EH (cell line): ENCODE measurements around the gene MOB3A.
"Not testable (repeated sequence)": the region's sequence is repeated elsewhere in the genome, so short reads cannot be mapped to it uniquely, and the experiment has no call there.

ENCODE experiments used
- DNase-seq: peaks from one replicate; pipeline ENCODE4 v3.0.0-alpha.2; 2015; ENCODE audit warnings: low read depth

The MOB3A gene

DNA sequence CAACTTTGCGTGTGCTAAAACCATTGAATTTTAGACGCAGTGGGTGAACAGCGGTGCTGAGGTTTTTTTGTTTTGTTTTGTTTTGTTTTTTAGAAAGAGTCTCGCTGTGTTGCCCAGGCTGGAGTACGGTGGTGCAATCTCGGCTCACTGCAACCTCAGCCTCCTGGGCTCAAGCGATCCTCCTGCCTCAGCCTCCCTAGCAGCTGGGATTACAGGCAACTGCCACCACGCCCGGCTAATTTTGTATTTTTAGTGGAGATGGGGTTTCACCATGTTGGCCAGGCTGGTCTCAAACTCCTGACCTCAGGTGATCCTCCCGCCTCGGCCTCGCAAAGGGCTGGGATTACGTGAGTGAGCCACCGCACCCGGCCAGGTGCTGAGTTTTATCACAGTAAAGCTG, 61.9 kb downstream of the MOB3A start:
- DNase-seq: not testable (repeated sequence)

DNA sequence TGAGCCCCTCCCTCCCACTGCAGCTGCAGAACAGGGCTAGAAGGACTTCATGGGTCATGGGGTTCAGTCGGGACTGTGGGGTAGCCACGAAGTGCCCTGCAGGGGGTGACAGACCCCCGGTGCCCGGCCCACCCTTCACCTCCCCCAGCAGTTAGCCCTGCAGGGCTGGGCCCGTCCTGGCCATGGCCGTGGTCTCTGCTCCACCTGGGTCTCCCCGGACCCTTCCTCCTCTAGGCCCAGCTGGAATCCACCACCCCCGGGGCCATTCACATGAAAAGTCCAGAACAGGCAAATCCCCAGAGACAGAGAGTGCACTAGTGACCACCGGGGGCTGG, 62.3 kb downstream of the MOB3A start:
- DNase-seq: no peak

DNA sequence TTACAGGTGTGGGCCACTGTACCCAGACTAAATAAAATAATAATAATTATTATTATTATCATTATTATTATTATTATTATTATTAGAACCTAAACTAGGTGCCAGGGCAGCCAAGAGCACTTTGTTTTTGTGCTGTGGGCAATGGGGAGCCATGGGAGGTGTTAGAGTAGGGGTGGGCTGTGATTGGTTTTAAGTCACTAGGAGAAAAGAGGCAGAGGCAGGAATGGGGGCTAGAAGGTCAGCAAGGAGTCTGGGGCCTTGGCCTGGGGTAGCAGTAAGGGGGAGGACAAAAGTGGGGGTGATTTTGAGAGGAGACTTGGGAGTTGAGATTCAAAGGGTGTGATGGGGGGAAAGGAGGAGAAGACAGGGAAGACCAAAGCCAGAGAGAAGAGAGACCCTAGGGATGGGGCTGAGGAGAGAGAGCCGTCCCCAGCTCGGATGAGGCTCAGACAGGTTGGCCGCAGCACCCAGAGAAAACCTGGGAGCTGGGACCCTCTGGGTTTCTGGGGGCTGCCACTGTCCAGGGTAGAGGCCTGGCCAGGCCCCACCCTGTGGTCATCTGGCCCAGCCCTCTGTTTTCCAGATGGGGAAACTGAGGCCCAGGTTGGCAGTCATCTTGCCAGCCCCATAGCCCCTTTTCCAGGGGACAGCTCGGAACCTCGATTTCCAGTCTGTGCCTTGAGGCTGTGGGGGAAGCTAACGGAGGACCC, 62.9 kb downstream of the MOB3A start:
- DNase-seq: no peak

DNA sequence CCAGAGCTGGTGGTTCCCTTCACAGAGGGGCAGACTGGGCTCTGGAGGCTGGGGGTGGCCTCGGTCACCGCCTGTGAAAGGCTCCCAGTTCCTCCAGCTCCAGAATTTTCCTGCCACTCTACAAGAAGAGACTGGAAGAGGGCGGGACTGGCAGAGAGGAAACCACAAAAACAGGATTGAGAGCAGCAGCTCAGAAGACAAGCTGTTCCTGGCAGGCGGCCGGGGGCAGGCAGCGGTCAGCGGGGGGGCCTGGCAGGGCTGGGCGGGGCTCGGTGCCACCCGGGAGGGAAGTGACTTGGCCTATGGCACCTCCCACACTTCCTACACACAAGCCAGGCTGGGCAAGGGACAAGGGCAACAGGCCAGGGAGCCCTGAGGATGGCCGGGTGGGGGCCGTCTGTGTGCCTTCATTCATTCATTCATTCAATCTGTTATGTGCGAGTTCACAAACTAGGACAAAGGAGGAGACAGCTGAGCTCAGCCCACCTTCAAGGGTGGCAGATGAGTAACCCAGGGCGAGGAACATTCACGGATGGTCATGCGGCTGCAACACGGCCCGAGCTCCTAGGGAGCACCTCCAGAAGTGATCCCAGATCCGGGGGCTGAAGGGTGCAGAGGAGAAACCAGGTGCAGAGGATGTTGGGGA, 63.7 kb downstream of the MOB3A start:
- peak; percentile 93 for DNase-seq

DNA sequence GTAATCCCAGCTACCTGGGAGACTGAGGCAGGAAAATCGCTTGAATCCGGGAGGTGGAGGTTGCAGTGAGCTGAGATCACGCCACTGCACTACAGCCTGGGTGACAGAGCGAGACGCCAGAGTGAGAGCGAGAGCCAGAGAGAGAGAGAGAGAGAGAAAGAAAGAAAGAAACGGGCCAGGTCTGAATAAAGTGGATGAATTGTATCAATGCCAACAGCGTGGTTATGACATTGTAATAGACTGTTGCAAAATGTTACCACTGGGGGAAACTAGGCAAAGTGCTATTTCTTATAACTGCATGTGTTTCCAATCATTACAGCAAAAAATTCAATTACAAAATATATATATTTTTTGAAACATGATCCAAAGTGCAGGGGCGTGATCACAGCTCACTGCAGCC, 68.8 kb downstream of the MOB3A start:
- peak; percentile 66 for DNase-seq

DNA sequence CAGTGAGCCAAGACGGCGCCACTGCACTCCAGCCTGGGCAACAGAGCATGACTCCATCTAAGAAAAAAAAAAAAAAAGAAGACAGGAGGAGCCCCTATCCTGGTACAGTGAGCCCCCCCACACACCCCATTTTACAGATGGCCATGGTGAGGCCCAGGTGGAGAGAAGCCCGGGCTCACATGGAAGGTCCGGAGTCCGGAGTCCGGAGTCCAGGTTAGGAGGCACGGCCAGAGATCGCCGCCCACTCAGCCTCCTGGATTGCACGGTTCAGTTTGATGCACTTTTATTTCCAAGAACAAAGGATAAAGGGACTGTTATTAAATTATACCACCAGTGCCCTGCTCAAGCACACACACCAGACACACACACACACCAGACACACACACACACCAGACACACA, 69.4 kb downstream of the MOB3A start:
- no peak for DNase-seq

DNA sequence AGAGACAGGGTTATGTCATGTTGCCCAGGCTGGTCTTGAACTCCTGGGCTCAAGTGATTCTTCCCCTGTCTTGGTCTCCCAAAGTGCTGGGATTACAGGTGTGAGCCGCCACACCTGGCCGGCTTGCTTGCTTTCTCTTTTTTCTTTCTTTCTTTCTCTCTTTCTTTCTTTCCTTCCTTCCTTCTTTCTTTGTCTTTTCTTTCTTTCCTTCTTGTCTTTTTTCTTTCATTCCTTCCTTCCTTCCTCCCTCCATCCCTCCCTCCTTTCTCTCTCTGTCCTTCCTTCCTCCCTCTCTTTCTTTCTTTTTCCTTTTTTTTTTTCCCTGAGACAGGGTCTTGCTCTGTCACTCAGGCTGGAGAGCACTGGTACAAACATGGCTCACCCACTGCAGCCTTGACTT, 73.8 kb downstream of the MOB3A start:
- DNase-seq: no peak

DNA sequence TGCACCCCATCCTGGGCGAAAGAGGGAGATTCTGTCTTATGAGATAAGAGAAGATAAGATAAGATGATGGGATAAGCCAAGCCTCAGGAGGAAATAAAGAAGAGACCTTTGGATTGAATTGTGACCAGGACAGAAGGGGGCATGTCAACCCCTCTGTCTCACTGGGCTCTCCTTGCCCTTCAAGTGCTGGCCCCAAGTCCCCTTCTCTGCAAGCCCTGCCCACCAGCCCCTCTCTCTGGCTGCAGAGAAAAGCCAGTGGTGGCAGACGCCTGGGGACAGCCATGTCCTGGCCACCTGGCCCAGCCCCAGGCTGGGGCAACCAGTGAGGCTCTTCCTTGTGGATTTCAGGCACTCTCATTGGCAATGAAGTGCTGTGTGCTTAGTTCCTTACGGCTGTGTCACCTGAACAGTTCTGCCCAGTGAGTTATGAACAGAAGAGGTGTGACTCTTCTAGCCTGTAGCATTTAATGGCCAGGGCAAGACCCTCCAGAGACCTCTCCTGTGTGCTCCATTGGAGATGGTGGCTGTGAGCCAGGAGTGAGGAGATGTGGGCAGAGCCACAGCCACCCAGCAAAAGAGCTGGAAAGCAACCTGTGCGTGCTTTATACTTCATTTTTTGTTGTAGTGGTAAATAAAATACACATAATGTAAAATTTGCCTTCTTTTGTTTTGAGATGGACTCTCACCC, 74.5 kb downstream of the MOB3A start:
- no peak for DNase-seq
